ENCODE measurements around the gene ARSB.

Gene ARSB

GRCh38 chr5:78779262-78779661 is 205.8 kb downstream of the ARSB start:
- Histone ChIP-seq H3K9ac (ENCODE audit: low read length) (no peak overlapping the region), H3K9me3 (ENCODE audit: insufficient read depth, low read length) (no peaks in the 10 kb centered on the region), H2AFZ (ENCODE audit: low read depth, low read length) (no peak overlapping the region), H3K4me3 (ENCODE audit: low read length) (no peak overlapping the region), H3K27me3 (ENCODE audit: low read depth, low read length) (no peaks in the 10 kb centered on the region), H3K27ac (ENCODE audit: low read length) (no peak overlapping the region), H3K36me3 (replicated peaks; ENCODE audit: low read depth, low read length) (no peaks in the 10 kb centered on the region), H4K20me1 (ENCODE audit: insufficient read depth, low read length) (no peaks in the 10 kb centered on the region), H3K79me2 (ENCODE audit: low read length) (no peaks in the 10 kb centered on the region), H3K4me1 (ENCODE audit: low read length) (peaks cover 4% of the 10 kb centered on the region; the same call in 1 of the 2 replicates), H3K4me2 (ENCODE audit: low read length) (no peak overlapping the region)
- TF ChIP-seq EZH2phosphoT487 (IDR thresholded peaks at IDR 0.05; ENCODE audit: low read depth), result no peak
- TF ChIP-seq CTCF (IDR thresholded peaks at IDR 0.05; ENCODE audit: low read depth, low read length), result no peak

- Histone ChIP-seq H3K9ac (ENCODE audit: low read length) (no peak overlapping the region), H3K27ac (ENCODE audit: low read length) (no peak overlapping the region), H3K36me3 (replicated peaks; ENCODE audit: low read depth, low read length) (no peaks in the 10 kb centered on the region), H3K27me3 (ENCODE audit: low read depth, low read length) (no peaks in the 10 kb centered on the region), H4K20me1 (ENCODE audit: insufficient read depth, low read length) (no peaks in the 10 kb centered on the region), H3K4me3 (ENCODE audit: low read length) (no peak overlapping the region), H3K4me2 (ENCODE audit: low read length) (no peak overlapping the region), H3K9me3 (ENCODE audit: insufficient read depth, low read length) (no peaks in the 10 kb centered on the region), H3K4me1 (ENCODE audit: low read length) (peaks cover 4% of the 10 kb centered on the region; the same call in 1 of the 2 replicates), H2AFZ (ENCODE audit: low read depth, low read length) (no peak overlapping the region), H3K79me2 (ENCODE audit: low read length) (no peaks in the 10 kb centered on the region)
- TF ChIP-seq CTCF (IDR thresholded peaks at IDR 0.05; ENCODE audit: low read depth, low read length) (no peak), EZH2phosphoT487 (IDR thresholded peaks at IDR 0.05; ENCODE audit: low read depth) (no peak)
Measured at GRCh38 chr5:78778538-78778937, 206.6 kb downstream of the ARSB start.

GRCh38 chr5:78777901-78778300 is 207.2 kb downstream of the ARSB start:
- Histone ChIP-seq H2AFZ (ENCODE audit: low read depth, low read length) (no peak overlapping the region), H3K4me1 (ENCODE audit: low read length) (peaks cover 4% of the 10 kb centered on the region; the same call in 1 of the 2 replicates), H3K79me2 (ENCODE audit: low read length) (no peaks in the 10 kb centered on the region), H3K36me3 (replicated peaks; ENCODE audit: low read depth, low read length) (no peaks in the 10 kb centered on the region), H3K9me3 (ENCODE audit: insufficient read depth, low read length) (no peaks in the 10 kb centered on the region), H3K4me2 (ENCODE audit: low read length) (no peak overlapping the region), H4K20me1 (ENCODE audit: insufficient read depth, low read length) (no peaks in the 10 kb centered on the region), H3K4me3 (ENCODE audit: low read length) (no peak overlapping the region), H3K27ac (ENCODE audit: low read length) (no peak overlapping the region), H3K27me3 (ENCODE audit: low read depth, low read length) (no peaks in the 10 kb centered on the region), H3K9ac (ENCODE audit: low read length) (no peak overlapping the region)
- TF ChIP-seq EZH2phosphoT487 (IDR thresholded peaks at IDR 0.05; ENCODE audit: low read depth) (no peak), CTCF (IDR thresholded peaks at IDR 0.05; ENCODE audit: low read depth, low read length) (no peak)

GRCh38 chr5:78776637-78777036 is 208.5 kb downstream of the ARSB start:
- Histone ChIP-seq H3K36me3 (replicated peaks; ENCODE audit: low read depth, low read length) (no peaks in the 10 kb centered on the region), H4K20me1 (ENCODE audit: insufficient read depth, low read length) (no peaks in the 10 kb centered on the region), H3K27me3 (ENCODE audit: low read depth, low read length) (no peaks in the 10 kb centered on the region), H3K9ac (ENCODE audit: low read length) (no peak overlapping the region), H3K27ac (ENCODE audit: low read length) (no peak overlapping the region), H3K9me3 (ENCODE audit: insufficient read depth, low read length) (no peaks in the 10 kb centered on the region), H3K4me2 (ENCODE audit: low read length) (no peak overlapping the region), H3K4me3 (ENCODE audit: low read length) (no peak overlapping the region), H3K4me1 (ENCODE audit: low read length) (no peaks in the 10 kb centered on the region), H2AFZ (ENCODE audit: low read depth, low read length) (no peak overlapping the region), H3K79me2 (ENCODE audit: low read length) (no peaks in the 10 kb centered on the region)
- TF ChIP-seq CTCF (IDR thresholded peaks at IDR 0.05; ENCODE audit: low read depth, low read length) (no peak), EZH2phosphoT487 (IDR thresholded peaks at IDR 0.05; ENCODE audit: low read depth) (no peak)
